PC-9 (cell line): ENCODE measurements around the gene RNASEH2A. TPM values are rescaled to one million over a fixed set of nuclear protein-coding genes. Genes with fewer than 3 reads are reported as not detected.
A peak's percentile ranks its signal among the peaks of the same experiment; 100 is the strongest.

ENCODE experiments used
- BruUV-seq: library from RNA; stranded (reverse); fragments of 400-500 nt; replicated peaks from 2 replicates; lab custom pipeline; 2021; lab: Mats Ljungman, UMichigan
- CTCF ChIA-PET: fragments of 300-600 bp; sonication (Branson Sonifier 250); formaldehyde crosslinking; loops from one replicate; lab custom pipeline; 2022; ENCODE audit warnings: antibody characterized with exemption; lab: Charles Lee
- POLR2A ChIA-PET: fragments of 300-600 bp; sonication (Branson Sonifier 250); formaldehyde crosslinking; loops from one replicate; lab custom pipeline; 2022; ENCODE audit warnings: antibody characterized with exemption; ENCODE audit not compliant: unreplicated experiment; lab: Charles Lee
- DNase-seq, 2 experiments: peaks; one replicate each; pipeline versions ENCODE4 v3.0.0 to v3.0.0-alpha.2; 2015 to 2022; ENCODE audit warnings: mixed read lengths in 1 of 2
- H2AFZ ChIP-seq: fragments of 200-600 bp; sonication (generic); 2 replicates; pipeline ENCODE4 v1.8.1; 2017; ENCODE audit warnings: antibody characterized with exemption
- H3F3A ChIP-seq: fragments of 200-600 bp; sonication (generic); 2 replicates; pipeline ENCODE4 v1.8.1; 2017; ENCODE audit warnings: antibody characterized with exemption, mild to moderate bottlenecking, low read depth; ENCODE audit not compliant: insufficient read depth
- H3K27ac ChIP-seq: fragments of 200-600 bp; sonication (generic); 2 replicates; pipeline ENCODE4 v1.6.1; 2016; ENCODE audit warnings: mixed run types
- H3K27me3 ChIP-seq: fragments of 200-600 bp; sonication (generic); 2 replicates; pipeline ENCODE4 v1.6.1; 2016; ENCODE audit warnings: low read depth, mixed run types; ENCODE audit not compliant: insufficient read depth
- H3K36me3 ChIP-seq: fragments of 200-600 bp; sonication (generic); 2 replicates; pipeline ENCODE4 v1.6.1; 2016; ENCODE audit warnings: low read depth, mixed run types
- H3K4me1 ChIP-seq: fragments of 200-600 bp; sonication (generic); replicated peaks from 2 replicates; pipeline ENCODE4 v1.6.1; 2016; ENCODE audit warnings: mixed run types; ENCODE audit not compliant: insufficient read depth
- H3K4me2 ChIP-seq: fragments of 200-600 bp; sonication (generic); 2 replicates; pipeline ENCODE4 v1.6.1; 2017; ENCODE audit warnings: mixed run types
- H3K4me3 ChIP-seq: fragments of 200-600 bp; sonication (generic); 2 replicates; pipeline ENCODE4 v1.6.1; 2016; ENCODE audit warnings: mixed run types
- H3K79me2 ChIP-seq: fragments of 200-600 bp; sonication (generic); 2 replicates; pipeline ENCODE4 v1.6.1; 2017; ENCODE audit warnings: low read depth, mixed run types
- H3K9me2 ChIP-seq: fragments of 200-600 bp; sonication (generic); 2 replicates; pipeline ENCODE4 v1.8.1; 2017; ENCODE audit warnings: mild to moderate bottlenecking; ENCODE audit not compliant: insufficient read depth
- H3K9me3 ChIP-seq: fragments of 200-600 bp; sonication (generic); 2 replicates; pipeline ENCODE4 v1.8.1; 2016; ENCODE audit warnings: low read depth; ENCODE audit not compliant: insufficient read depth
- H4K20me1 ChIP-seq: fragments of 200-600 bp; sonication (generic); 2 replicates; pipeline ENCODE4 v1.8.1; 2017; ENCODE audit not compliant: insufficient read depth
- EZH2 ChIP-seq: fragments of 200-600 bp; sonication (generic); IDR thresholded peaks from 2 replicates; pipeline ENCODE4 v1.8.0; 2017; ENCODE audit warnings: antibody characterized with exemption, low read depth
- intact Hi-C: fragments of 100-400 bp; cut with micrococcal nuclease; formaldehyde crosslinking; loops from one replicate; pipeline ENCODE4 v1.10.0; 2022; ENCODE audit not compliant: unreplicated experiment
- total RNA-seq: library from RNA; stranded (reverse); gene quantifications from 2 replicates; pipeline ENCODE4 v1.2.3, GENCODE V29; 2021
- TF ChIP-seq, protein P1 (sequence below): fragments of 200-600 bp; sonication (generic); conservative IDR thresholded peaks from 2 replicates; pipeline ENCODE4 v1.6.1; 2017; ENCODE audit warnings: mixed run types, antibody characterized with exemption, mild to moderate bottlenecking, moderate library complexity

RNASEH2A gene
- total RNA-seq, 1 experiment from 2014 or later = 38.6 TPM

DNA sequence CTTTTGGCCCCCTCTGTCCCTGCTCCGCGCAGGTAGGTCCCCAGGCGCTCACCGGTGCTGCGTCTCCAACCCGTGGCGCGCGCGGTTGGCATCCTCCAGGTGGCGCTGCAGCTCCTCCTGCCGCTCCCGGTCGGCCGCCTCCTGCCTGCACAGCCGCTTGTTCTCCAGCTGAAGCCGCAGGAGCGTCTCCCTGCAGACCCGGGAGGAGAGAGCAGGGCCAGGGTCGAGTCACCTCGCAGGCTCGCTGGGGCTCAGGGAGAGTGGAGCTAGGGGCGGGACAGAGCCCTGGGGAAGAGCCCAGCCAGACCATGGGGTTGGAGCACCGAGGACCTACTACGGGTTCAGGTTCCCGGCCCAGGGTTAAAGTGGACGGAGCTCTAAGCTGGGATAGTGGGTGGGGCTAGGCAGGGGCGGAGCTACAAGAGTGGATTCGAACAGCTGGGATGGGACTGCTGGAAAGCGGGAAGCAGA lies 40.3 kb upstream of the RNASEH2A start:
- CTCF ChIA-PET = interaction anchor here (0.5 to 1.3 kb wide), 9 partner anchors 8 to 842 kb away, joined by 3 to 14 read pairs (median 4); partner anchors contain the start of gene GCDH
- BruUV-seq = no TSS peak
- no peaks in the 10 kb centered on the region for H3K27me3 ChIP-seq
- no peak overlapping the region for H3K27ac ChIP-seq
- no peaks in the 10 kb centered on the region for H3K9me2 ChIP-seq
- H3K36me3 ChIP-seq = peaks cover 13% of the 10 kb centered on the region; the same call in 1 of the 2 replicates
- H3K4me2 ChIP-seq = peak overlapping the region; percentile 52; the same call in 1 of the 2 replicates
- no peak overlapping the region for H2AFZ ChIP-seq
- H3F3A ChIP-seq = peaks cover 49% of the 10 kb centered on the region
- POLR2A ChIA-PET = interaction anchor here (0.6 kb wide), 5 partner anchors 16 to 71 kb away, joined by 3 to 17 read pairs (median 8); no protein-coding TSS in a partner anchor
- no peaks in the 10 kb centered on the region for H3K79me2 ChIP-seq
- peak overlapping the region; percentile 25; the same call in 1 of the 2 replicates for H3K4me3 ChIP-seq
- intact Hi-C loops = loop anchor here (1.0 to 2.0 kb wide), 2 partner anchors 31 to 81 kb away; no protein-coding TSS in a partner anchor
- H4K20me1 ChIP-seq = peaks cover 3% of the 10 kb centered on the region; the same call in 1 of the 2 replicates
- no peaks in the 10 kb centered on the region for H3K9me3 ChIP-seq
- H3K4me1 ChIP-seq = no peaks in the 10 kb centered on the region
- DNase-seq = peak; percentile 59 to 85
- no peak for TF ChIP-seq EZH2
- TF ChIP-seq, protein P1, sequence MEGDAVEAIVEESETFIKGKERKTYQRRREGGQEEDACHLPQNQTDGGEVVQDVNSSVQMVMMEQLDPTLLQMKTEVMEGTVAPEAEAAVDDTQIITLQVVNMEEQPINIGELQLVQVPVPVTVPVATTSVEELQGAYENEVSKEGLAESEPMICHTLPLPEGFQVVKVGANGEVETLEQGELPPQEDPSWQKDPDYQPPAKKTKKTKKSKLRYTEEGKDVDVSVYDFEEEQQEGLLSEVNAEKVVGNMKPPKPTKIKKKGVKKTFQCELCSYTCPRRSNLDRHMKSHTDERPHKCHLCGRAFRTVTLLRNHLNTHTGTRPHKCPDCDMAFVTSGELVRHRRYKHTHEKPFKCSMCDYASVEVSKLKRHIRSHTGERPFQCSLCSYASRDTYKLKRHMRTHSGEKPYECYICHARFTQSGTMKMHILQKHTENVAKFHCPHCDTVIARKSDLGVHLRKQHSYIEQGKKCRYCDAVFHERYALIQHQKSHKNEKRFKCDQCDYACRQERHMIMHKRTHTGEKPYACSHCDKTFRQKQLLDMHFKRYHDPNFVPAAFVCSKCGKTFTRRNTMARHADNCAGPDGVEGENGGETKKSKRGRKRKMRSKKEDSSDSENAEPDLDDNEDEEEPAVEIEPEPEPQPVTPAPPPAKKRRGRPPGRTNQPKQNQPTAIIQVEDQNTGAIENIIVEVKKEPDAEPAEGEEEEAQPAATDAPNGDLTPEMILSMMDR = peak; percentile 85

DNA sequence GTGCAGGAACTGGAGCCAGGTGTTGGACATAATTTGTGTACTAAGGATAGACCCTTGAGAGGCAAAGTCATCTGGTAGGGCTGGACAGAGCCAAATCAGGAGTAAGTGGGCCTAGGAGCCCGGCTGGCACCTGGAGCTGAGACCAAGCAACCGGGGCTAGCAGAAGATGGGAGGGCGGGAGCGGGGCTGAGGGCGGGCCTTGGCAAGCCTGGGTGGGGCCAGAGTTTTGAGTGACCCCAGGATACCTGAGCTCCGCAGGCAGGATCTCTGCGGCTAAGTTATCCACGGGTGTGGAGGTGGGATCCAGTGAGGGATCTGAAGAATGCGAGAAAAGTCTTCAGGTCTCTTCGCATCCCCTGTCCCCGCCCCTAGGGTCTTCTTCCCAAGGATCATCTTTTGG lies 39.2 kb upstream of the RNASEH2A start:
- Histone ChIP-seq H3K27me3 (no peaks in the 10 kb centered on the region), H3K79me2 (0 out of 2 replicates have a peak, but pooled peaks cover 4% of the 10 kb centered on the region), H3K9me3 (no peaks in the 10 kb centered on the region), H3K9me2 (no peaks in the 10 kb centered on the region), H4K20me1 (peaks cover 3% of the 10 kb centered on the region; the same call in 1 of the 2 replicates), H3K36me3 (peaks cover 16% of the 10 kb centered on the region; the same call in 1 of the 2 replicates), H3F3A (peaks cover 41% of the 10 kb centered on the region), H2AFZ (no peak overlapping the region), H3K4me3 (no peak overlapping the region), H3K4me1 (no peaks in the 10 kb centered on the region), H3K4me2 (no peak overlapping the region), H3K27ac (no peak overlapping the region)
- intact Hi-C loops = loop anchor here (2.0 kb wide), 1 partner anchor 30 kb away; no protein-coding TSS in a partner anchor
- ChIA-PET POLR2A (no interaction called here), CTCF (interaction anchor here (0.6 to 0.7 kb wide), 2 partner anchors 34 to 51 kb away, joined by 4 to 13 read pairs; no protein-coding TSS in a partner anchor)
- TF ChIP-seq, protein P1 = no peak
- no peak for TF ChIP-seq EZH2
- no TSS peak for BruUV-seq
- no peak for DNase-seq

DNA sequence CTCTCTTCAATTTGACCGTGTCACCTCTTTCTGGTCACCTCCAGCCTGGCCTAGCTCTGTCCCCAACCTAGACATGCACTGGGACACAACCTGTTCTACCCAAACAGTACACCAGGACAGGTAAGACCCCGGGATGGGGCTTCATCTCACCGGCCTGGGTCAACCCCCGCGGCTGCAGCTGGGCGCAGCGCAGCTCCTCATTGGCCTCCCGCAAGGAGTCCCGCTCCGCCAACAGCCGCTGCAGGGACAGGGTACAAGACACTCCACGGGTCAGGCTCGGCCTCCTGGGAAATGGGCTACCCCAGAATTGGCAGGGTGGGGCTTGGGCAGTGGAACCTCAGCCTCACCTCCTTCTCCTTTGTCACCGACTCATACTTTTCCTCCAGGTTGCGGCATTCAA lies 38.7 kb upstream of the RNASEH2A start:
- Histone ChIP-seq H3K9me3 (no peaks in the 10 kb centered on the region), H3K4me1 (no peaks in the 10 kb centered on the region), H3K36me3 (peaks cover 16% of the 10 kb centered on the region; the same call in 1 of the 2 replicates), H3K4me3 (no peak overlapping the region), H3K27me3 (no peaks in the 10 kb centered on the region), H3K27ac (no peak overlapping the region), H4K20me1 (peaks cover 3% of the 10 kb centered on the region; the same call in 1 of the 2 replicates), H3K4me2 (no peak overlapping the region), H3F3A (peaks cover 37% of the 10 kb centered on the region), H3K79me2 (peaks cover 8% of the 10 kb centered on the region; the same call in 1 of the 2 replicates), H3K9me2 (no peaks in the 10 kb centered on the region), H2AFZ (no peak overlapping the region)
- no peak for DNase-seq
- TF ChIP-seq, protein P1 = no peak
- TF ChIP-seq EZH2 = no peak
- intact Hi-C loops = loop anchor here (2.0 kb wide), 1 partner anchor 29 kb away; no protein-coding TSS in a partner anchor
- ChIA-PET POLR2A (no interaction called here), CTCF (no interaction called here)
- BruUV-seq = no TSS peak
